ENCODE results near the gene CDCA5. TPM values are rescaled to one million over a fixed set of nuclear protein-coding genes. Genes with fewer than 3 reads are reported as not detected.

Gene CDCA5
- total RNA-seq, 1 donor from 2014 or later = 2.1 TPM

- no peak for DNase-seq (ENCODE audit: low spot score)
Observed at GRCh38 chr11:65107751-65108468, 24.1 kb upstream of the CDCA5 start.

- DNase-seq (ENCODE audit: low spot score) = no peak
Observed at GRCh38 chr11:65107078-65107477, 23.2 kb upstream of the CDCA5 start.

GRCh38 chr11:65104628-65105027 is 20.8 kb upstream of the CDCA5 start:
- DNase-seq (ENCODE audit: low spot score) = no peak

GRCh38 chr11:65103476-65103875 is 19.6 kb upstream of the CDCA5 start:
- no peak for DNase-seq (ENCODE audit: low spot score)

- DNase-seq (ENCODE audit: low spot score) = no peak
Observed at GRCh38 chr11:65102142-65103095, 18.6 kb upstream of the CDCA5 start.

DNA sequence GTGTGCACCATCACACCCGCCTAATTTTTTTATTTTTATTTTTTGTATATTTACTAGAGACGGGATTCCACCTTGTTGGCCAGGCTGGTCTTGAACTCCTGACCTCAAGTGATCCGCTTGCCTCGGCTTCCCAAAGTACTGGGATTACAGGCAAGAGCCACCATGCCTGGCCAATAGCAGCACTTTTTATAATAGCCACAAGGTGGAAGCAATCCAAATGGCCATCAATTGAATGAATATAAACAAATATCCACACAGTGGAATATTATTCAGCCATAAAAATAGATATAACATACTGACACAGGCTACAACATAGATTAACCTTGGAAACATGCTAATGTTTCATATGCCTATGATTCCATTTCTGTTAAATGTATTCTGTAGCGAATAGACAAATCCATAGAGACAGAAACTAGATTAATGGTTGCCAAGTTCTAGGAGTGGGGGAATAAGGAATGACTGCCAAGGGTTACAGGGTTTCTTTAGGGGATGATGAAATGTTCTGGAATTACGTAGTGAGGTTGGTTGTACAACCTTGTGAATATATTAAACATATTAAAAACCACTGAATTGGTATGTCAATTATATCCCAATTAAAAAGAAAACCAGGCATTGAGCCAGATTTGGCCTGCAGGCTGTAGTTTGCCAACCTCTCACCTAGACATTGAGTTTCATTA is 17.0 kb upstream of the CDCA5 start:
- no peak for DNase-seq (ENCODE audit: low spot score)

DNA sequence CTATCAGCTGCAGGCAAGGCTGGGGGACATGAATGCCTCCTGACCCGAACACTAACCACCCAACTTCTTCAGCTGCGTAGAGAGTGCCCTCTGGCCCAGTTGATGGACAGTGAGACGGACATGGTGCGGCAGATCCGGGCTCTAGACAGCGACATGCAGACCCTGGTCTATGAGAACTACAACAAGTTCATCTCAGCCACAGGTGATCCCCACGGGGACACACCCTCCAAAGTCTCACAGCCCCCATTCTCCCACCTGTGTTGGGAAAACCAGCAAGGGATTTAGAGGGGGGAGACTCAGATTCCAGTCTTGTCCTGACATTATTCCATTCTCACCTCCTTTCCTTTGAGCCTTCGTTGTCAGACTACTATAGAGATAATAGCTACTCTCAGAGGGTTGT is 13.1 kb upstream of the CDCA5 start:
- DNase-seq (ENCODE audit: low spot score) = no peak

DNA sequence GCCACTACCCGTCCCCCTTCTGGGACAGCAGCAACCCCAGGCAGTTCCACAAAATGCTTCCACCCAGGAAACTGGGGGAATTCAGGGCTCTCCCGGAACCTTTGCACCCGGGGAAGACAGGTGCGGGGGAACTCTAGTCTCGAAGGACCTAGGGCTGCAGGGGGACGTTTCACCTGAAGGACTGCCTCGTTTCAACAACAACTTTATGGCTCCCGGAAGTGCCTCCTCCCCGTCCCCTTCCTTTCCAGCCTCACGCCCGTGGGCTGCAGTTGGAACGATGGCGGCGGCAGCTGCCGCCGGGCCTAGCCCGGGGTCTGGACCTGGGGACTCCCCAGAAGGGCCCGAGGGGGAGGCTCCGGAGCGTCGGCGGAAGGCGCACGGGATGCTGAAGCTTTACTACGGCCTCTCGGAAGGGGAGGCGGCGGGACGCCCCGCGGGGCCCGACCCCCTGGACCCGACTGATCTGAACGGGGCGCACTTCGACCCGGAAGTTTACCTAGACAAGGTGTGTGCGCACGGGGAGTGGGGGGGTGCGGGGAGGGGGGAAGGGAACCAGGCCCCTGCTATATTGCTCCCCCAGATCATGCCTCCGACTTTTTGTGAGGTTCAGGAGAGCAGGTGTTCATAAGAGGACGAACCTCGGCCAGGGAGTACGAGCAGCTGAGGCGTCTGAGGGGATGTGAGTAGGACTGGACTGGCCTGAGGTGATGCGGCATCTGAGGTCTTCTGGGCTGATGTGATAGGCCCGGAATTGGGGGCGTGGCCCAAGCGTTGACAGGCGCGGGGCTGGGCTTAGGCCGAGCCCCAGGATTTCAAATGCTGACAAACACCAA is 12.3 kb upstream of the CDCA5 start, which contains the start of gene VPS51:
Gene VPS51, plus strand, starts transcription at position 241 of the 833 bp plus-strand sequence. Its CDS starts 37 bp downstream, at position 278.
- DNase-seq (ENCODE audit: low spot score) = peak; percentile 86

DNA sequence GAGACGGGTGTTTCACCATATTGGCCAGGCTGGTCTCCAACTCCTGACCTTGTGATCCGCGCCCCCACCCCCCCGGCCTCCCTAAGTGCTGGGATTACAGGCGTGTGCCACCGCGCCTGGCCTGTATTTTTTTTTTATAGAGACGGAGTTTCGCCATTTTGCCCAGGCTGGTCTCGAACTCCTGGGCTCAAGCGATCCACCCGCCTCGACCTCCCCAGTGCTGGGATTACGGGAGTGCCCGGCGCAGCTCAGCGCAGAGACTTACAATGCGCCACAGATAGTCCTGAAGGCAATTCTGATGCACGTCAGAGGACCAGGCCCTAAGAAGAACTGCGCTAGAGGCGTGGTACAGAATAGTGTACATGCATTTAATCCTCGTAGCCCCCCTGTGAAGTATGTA is 11.6 kb upstream of the CDCA5 start:
- no peak for DNase-seq (ENCODE audit: low spot score)

DNA sequence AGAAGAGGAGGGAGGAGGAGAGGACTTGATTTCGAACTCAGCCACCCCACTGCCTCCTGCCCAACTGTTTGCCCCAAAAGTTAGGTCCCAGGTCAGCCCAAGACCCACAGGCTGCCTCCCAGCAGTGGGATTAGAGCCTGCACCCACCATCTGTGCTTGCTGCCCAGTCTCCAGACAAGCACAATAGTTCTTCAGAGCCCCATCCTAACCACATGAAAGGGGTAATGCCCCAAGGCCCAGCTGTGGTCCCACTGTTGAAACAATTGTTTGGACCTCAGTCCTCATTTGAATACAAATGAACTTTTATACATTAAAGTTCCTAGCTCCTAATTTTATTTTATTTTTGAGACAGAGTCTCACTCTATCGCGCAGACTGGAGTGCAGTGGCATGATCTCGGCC is 6.8 kb upstream of the CDCA5 start:
- DNase-seq (ENCODE audit: low spot score) = no peak

DNA sequence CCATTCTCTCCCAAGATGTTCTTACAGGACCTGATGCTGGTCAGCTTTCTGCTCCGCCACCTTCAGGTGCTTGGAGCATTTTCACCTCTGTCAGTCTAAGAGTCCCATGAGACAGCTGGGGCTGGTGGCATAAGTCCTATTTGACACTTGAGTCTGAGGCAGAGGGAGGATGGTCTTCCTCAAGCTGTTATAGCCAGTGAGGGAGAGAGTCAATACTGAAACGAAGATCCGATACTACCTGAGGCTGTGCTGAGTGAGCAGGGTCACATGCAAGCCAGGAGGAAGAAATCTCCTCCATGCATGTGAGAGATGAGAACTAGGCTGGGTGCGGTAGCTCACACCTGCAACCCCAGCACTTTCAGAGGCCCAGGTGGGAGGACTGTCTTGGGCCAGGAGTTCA is 5.8 kb upstream of the CDCA5 start:
- no peak for DNase-seq (ENCODE audit: low spot score)

DNA sequence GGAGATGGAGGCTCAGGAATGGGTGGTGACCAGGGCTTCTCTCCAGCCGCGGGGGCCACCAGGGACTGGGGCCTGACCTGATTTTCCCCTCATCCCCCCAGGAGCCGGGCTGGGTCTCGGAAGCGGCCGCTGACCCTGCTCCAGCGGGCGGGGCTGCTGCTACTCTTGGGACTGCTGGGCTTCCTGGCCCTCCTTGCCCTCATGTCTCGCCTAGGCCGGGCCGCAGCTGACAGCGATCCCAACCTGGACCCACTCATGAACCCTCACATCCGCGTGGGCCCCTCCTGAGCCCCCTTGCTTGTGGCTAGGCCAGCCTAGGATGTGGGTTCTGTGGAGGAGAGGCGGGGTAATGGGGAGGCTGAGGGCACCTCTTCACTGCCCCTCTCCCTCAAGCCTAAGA is 4.0 kb upstream of the CDCA5 start:
- DNase-seq (ENCODE audit: low spot score) = no peak

GRCh38 chr11:65087216-65087615 is 3.4 kb upstream of the CDCA5 start:
- no peak for DNase-seq (ENCODE audit: low spot score)

- DNase-seq (ENCODE audit: low spot score) = no peak
Observed at GRCh38 chr11:65086809-65087208, 3.0 kb upstream of the CDCA5 start.

DNA sequence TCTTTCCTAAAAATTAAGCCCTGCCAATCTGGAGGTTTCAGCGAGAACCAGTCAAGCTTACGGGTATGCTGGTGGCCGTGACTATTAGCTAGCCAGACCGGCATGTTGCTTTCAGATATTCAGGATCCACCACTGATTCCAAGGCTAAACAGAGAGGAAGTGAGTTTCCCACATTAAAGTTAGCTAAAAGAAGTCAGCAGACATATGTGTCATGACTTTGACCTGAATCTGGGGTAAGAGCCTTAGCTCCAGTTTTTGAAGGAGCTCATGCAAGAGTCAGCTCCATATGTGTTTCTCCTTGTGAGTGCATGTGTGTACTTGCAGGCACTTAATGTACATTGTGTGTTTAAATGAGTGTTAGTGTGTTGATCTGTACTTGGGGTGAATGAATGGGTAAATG is 1.6 kb upstream of the CDCA5 start:
- DNase-seq (ENCODE audit: low spot score) = no peak

GRCh38 chr11:65084598-65085375 is 947 bp upstream of the CDCA5 start:
- no peak for DNase-seq (ENCODE audit: low spot score)

GRCh38 chr11:65083134-65083833 is 556 bp downstream of the CDCA5 start:
- DNase-seq (ENCODE audit: low spot score) = no peak

- no peak for DNase-seq (ENCODE audit: low spot score)
Observed at GRCh38 chr11:65078786-65079342, 5.0 kb downstream of the CDCA5 start.

- peak; percentile 52 for DNase-seq (ENCODE audit: low spot score)
Observed at GRCh38 chr11:65078151-65078550, 5.7 kb downstream of the CDCA5 start.

- DNase-seq (ENCODE audit: low spot score) = no peak
Observed at GRCh38 chr11:65077451-65077850, 6.4 kb downstream of the CDCA5 start.

All from mucosa of gallbladder (tissue), 1 donor.